ENCODE data around the gene IQSEC1. TPM values are rescaled to one million over a fixed set of nuclear protein-coding genes. Genes with fewer than 3 reads are reported as not detected.

Gene IQSEC1
- total RNA-seq, 1 donor from 2014 or later: 59.7 TPM

DNA sequence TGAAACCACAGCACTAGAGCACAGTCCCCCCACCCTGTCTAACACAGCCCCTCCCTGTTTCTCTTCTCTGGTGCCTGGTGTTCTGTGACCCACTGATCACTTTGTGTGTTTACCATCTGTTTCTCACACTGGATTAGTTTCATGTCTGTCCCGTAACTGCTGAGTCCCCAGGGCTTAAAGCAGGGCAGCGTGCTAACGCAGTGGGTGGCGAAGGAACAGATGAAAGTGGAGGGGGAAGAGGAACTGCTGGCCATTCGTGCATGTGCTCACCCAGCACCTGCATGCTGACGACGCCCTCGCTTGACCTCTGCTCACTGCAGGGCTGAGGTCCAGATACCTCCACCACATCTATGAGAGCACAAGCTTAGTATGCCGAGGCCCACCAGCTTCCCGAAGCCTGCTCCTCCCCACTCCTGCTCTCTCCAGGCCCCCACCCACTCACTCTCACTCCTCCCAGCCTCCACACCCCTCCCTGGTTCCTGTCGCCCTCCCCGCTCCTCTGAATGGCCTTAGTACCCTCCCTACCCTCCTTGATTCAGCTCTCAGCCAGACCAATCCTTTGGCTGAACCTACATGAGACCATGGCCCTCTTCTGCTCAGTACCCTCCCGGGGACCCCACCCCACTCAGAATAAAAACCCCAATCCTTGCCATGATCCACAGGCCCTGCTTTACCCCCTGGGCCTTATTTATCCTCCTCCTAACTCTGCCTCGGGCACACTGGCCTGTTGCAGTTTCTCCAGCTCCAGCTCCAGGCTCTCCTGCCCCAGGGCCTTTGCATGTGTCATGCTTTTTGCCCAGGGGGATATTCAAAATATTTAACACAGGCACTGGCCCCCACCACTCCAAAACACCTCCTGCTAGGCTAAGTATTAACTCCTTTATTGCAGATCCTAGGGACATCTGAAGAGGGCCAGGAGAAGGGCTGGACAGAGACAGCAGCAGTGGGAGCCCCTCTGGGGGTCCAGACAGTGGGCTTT is 15.1 kb upstream of the IQSEC1 start:
- no peak for DNase-seq (ENCODE audit: low spot score)
- intact Hi-C loops (cut with DNase I): no loop called here

- DNase-seq (ENCODE audit: low spot score): no peak
- intact Hi-C loops (cut with DNase I): no loop called here
Observed at GRCh38 chr3:13087320-13087990, 14.2 kb upstream of the IQSEC1 start.

DNA sequence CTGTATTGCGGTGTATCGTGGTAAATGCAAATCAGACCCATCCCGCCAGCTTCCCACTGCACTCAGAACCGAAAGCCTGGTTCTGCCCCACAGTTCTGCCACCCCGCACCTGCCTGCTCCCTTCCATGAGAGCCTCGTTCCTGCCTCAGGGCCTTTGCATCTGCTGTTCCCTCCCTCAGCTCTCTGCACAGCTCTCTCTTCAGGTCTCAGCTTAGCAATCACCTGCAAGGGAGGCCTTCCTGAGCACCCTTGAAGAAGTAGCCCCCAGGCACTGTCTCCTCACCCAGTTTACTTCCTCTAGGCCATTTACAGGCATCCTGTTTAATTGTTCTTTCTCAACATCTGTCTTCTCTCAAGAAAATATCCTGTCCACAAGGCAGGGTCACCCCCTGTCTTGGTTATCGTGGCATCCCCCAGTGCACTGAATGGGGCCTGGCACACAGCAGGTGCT is 13.3 kb upstream of the IQSEC1 start:
- intact Hi-C loops (cut with DNase I): no loop called here
- no peak for DNase-seq (ENCODE audit: low spot score)

DNA sequence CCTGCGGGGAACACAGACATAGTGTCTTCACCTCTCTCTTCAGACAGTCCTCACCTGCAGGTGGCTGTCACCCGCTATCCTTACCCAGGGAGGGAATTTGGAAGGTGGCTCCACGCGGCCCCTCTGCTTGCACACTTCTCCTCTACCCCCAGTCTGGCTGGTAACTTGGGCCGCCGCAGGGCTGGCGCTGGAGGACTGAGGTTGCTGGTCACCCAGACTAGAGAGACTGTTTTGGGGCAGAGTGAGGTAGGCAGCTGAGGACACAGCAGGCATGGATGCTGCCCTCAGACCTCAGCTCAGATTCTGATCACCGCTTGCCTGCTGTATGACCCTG is 12.6 kb upstream of the IQSEC1 start:
- intact Hi-C loops (cut with DNase I): no loop called here
- no peak for DNase-seq (ENCODE audit: low spot score)

DNA sequence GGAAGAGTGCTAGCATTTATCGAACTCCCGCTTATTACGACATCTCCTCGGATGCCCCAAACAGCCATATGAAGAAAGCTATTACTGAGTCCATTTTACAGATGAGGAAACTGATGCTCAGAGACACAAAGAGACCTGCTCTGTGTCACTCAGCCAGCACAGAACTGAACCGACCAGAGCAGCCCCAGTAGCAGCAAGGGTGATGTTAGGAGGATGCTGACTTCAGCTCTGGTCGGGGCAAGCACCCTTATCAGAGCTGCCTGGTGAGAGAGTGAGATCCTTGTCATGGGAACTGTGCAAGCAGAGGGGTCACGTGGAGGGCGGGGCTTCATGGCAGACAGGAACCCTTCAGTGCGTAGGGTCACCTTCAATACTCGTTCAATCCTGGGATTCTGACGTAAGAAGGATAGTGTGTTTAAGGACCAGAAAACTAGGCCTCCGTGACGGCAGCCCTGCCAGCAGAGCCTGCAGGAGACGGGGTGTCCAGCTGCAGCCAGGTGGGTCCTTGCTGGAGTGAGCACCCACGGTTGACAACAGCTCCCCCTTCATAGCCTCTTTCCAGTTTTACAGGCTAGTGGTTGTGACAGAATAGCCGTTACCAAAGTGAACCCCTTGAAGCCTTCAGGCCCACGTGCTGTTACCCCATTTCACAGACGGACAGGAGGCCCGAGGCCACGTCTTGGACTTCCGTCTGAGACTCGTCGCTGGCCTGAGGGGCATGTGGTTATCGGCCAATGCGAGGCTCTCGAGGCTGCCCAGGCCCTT is 12.0 kb upstream of the IQSEC1 start:
- no peak for DNase-seq (ENCODE audit: low spot score)
- intact Hi-C loops (cut with DNase I): no loop called here

GRCh38 chr3:13083898-13084297 is 10.7 kb upstream of the IQSEC1 start:
- no peak for DNase-seq (ENCODE audit: low spot score)
- intact Hi-C loops (cut with DNase I): no loop called here

DNA sequence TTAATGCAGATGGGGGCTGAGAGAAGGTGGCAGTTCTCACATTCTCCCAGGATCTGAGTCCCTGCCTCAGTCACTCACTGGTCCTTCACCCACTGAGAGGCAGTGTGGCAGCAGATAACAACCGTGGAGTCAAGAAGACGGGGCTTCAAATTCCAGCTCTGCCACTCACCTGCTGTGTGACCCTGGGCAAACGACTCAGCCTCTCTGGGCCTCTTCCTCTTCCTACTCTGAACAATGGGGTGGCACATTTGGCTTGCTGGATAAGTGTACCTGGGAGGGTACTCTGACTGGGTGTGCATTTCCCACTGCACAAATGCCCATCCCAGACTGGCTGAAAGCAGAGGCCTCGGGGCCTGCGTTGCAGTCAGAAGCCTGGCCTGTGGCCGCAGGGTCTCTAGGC is 10.0 kb upstream of the IQSEC1 start:
- no peak for DNase-seq (ENCODE audit: low spot score)
- intact Hi-C loops (cut with DNase I): no loop called here

DNA sequence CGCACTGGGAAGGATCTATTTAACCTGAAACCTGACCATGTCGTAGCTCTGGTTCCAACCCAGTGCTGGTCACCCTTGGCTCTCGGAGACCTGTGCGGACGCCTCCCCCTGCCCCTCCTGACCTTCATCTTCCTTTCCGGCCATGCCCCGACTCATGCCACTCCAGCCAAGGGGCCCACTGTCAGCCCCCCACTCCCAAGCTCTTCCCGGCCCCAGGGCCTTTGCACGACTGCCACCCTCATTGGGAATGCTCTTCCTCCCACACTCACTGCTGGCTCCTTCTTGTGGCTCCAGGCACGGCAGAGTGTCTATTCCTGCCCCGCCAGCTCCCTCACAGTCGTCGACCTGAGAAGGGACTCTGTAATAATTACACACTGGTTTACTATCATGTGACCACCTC is 9.4 kb upstream of the IQSEC1 start:
- intact Hi-C loops (cut with DNase I): no loop called here
- no peak for DNase-seq (ENCODE audit: low spot score)

- no peak for DNase-seq (ENCODE audit: low spot score)
- intact Hi-C loops (cut with DNase I): no loop called here
Observed at GRCh38 chr3:13081603-13082360, 8.6 kb upstream of the IQSEC1 start.

GRCh38 chr3:13080591-13080990 is 7.4 kb upstream of the IQSEC1 start:
- no peak for DNase-seq (ENCODE audit: low spot score)
- intact Hi-C loops (cut with DNase I): no loop called here

- DNase-seq (ENCODE audit: low spot score): no peak
- intact Hi-C loops (cut with DNase I): no loop called here
Observed at GRCh38 chr3:13080026-13080425, 6.8 kb upstream of the IQSEC1 start.

- DNase-seq (ENCODE audit: low spot score): no peak
- intact Hi-C loops (cut with DNase I): loop anchor here (5.0 kb wide), 1 partner anchor 82 kb away; no protein-coding TSS in a partner anchor
Observed at GRCh38 chr3:13079510-13079909, 6.3 kb upstream of the IQSEC1 start.

DNA sequence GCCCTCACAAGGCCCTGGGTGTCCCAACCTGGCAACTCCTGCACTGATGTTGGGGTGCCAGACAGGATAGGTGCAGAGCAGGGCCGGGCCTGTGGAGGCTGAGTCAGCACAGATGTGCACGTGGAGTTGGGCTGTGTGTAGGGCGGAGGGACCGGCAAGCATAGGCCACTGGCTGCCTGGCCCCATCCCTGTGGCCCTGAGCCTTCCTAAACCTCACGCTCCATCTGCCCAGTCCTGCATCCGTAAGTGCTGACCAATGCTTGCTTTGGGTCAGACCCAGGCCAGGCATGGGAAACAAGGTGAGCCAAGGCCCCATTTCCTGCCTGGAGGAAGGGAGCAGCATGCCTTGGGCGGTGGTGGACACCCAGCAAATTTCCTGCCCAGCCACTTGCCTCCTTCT is 5.8 kb upstream of the IQSEC1 start:
- no peak for DNase-seq (ENCODE audit: low spot score)
- intact Hi-C loops (cut with DNase I): loop anchor here (5.0 kb wide), 1 partner anchor 82 kb away; no protein-coding TSS in a partner anchor

- intact Hi-C loops (cut with DNase I): loop anchor here (5.0 kb wide), 1 partner anchor 81 kb away; no protein-coding TSS in a partner anchor
- DNase-seq (ENCODE audit: low spot score): no peak
Observed at GRCh38 chr3:13078163-13078905, 5.1 kb upstream of the IQSEC1 start.

GRCh38 chr3:13077431-13078162 is 4.4 kb upstream of the IQSEC1 start:
- intact Hi-C loops (cut with DNase I): loop anchor here (5.0 kb wide), 1 partner anchor 80 kb away; no protein-coding TSS in a partner anchor
- DNase-seq (ENCODE audit: low spot score): no peak

DNA sequence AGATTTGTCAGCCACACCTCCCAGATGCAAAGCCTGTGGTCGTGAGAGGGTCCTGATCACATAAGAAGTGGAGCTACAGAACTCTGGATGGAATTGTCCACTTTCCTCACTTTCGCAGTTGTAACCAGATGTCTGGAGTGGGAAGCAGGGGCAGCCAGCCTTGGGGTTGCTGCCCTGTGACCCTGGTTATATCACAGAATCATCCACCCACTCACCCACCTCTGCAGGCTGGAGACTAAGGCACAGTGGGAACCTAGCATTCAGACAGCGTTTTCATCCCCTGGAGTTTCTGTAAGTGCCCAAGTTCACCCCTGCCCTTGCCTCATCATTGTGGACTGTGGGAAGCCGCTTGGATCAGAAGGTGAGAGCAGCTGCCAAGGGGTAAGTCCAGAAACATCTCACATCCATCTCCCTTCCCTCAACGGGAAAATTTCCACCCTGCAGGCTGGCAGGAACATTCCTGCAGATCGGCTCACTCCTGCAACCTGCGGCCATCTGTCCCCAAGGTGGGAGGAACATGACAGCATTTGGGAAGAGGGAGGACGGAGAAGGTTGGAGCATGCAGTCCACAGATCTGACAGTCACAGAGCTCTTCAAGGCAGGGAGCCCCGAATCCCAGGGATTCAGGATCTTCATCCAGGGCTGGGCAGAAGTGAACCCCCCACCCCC is 2.9 kb upstream of the IQSEC1 start:
- DNase-seq (ENCODE audit: low spot score): no peak
- intact Hi-C loops (cut with DNase I): loop anchor here (5.0 kb wide), 1 partner anchor 79 kb away; no protein-coding TSS in a partner anchor

DNA sequence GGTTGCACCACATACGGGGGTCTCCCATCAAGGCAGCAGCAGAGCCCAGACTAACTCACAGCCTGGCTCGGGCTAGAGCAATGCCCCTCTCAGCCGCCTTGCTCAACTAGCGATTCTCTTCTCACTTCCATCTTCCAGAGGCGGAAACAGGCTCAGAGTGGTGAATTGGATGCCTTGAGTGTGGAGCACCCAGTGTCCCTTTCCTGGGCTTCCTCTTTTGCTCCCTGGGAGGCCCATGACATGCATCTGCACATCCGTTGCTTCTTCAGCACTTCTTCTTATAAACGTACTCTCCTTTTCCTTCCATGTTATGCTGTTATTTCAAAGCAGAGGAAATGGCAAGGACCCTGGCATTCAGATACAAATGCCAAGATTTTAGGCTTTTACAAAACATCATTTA is 2.1 kb upstream of the IQSEC1 start:
- no peak for DNase-seq (ENCODE audit: low spot score)
- intact Hi-C loops (cut with DNase I): loop anchor here (5.0 kb wide), 1 partner anchor 78 kb away; no protein-coding TSS in a partner anchor

Data from cardiac septum (tissue), 1 donor.